GM12801 (cell line): ENCODE data around the gene ZNF768.

ENCODE experiments used
- TF ChIP-seq, protein P1 (sequence below): IDR thresholded peaks from one replicate; pipeline ENCODE4 v1.5.1; 2011; ENCODE audit warnings: control low read depth; ENCODE audit not compliant: insufficient read length; ENCODE audit errors: extremely low read depth

The ZNF768 gene

DNA sequence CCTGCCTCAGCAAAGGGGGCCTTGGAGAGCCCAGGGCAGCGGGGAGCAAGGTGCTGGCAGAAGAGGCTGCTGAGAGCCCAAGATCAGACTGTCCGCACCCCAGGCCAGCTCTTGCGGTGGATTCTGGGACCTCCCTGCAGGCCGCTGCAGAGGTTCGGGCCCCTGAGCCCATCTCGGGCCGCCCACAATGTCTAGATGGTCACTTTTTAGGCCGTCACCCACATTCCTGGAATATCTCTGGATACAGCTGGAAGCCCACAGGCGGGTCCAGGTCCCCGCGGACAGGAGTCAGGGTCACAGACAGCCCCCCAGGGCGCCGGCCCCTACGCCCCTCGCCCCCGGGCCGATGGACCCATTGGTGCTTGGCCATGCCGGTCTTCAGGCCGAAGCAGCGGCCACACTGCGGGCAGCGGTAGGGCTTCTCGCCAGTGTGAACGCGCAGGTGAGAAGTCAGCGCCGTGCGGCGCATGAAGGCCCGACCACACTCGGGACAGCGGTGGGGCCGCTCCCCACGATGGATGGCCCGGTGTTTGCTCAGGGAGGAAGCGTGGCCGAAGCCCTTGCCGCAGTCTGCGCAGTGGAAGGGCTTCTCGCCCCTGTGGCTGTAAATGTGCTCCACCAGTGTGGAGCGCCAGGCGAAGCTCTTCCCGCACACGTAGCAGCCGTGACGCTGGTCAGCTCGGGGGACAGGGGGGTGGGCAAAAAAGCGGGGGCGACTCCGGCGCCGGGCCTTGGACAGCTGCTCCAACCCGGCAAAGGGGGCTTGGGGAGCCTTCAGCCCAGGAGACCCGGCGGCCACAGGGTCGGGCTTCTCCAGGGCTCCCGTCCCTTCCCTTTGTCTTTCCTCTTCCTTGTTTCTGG, 6.1 kb upstream of the ZNF768 start:
- TF ChIP-seq, protein P1, sequence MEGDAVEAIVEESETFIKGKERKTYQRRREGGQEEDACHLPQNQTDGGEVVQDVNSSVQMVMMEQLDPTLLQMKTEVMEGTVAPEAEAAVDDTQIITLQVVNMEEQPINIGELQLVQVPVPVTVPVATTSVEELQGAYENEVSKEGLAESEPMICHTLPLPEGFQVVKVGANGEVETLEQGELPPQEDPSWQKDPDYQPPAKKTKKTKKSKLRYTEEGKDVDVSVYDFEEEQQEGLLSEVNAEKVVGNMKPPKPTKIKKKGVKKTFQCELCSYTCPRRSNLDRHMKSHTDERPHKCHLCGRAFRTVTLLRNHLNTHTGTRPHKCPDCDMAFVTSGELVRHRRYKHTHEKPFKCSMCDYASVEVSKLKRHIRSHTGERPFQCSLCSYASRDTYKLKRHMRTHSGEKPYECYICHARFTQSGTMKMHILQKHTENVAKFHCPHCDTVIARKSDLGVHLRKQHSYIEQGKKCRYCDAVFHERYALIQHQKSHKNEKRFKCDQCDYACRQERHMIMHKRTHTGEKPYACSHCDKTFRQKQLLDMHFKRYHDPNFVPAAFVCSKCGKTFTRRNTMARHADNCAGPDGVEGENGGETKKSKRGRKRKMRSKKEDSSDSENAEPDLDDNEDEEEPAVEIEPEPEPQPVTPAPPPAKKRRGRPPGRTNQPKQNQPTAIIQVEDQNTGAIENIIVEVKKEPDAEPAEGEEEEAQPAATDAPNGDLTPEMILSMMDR = no peak

DNA sequence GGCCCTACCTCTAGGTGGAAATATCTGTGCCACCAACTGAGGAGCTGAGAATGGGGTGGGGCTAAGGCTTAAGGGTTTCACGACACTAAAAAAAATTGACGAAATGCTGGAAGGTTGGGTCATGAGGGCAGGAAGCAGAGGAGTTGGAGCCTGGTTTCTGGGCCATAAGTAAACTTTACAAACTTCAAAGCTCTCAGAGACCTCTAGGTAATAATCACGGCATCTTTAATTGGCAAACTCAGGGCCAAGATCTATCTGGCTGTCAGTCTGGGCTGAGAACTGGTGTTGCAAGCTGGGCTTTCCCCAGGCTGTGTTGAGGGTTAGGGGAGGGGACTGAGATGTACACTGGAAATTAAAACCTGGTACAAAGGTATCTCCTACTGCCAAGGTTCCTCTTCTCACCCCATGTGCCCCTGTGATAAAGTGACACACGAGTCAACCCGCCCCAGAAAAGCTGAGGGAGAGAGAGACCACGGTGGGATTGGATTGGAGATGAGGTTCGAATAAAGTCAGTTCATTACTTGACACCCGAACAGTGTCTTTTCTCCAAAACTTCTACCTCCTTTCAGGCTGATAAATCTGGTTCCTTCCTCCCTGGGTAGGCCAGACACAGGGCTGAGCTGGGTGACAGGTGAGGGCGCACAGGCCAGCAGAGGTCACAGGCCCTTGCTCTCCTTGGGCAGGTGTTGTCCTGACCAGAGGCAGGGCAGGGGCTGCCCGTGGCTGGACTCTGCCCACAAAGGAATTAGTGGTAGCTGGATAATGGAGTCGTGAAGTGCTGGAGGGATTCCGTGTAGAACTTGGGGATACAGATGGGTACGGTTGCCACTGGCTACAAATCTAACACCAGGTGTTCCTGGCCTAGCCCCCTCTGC, 4.0 kb upstream of the ZNF768 start:
- TF ChIP-seq, protein P1 = no peak

DNA sequence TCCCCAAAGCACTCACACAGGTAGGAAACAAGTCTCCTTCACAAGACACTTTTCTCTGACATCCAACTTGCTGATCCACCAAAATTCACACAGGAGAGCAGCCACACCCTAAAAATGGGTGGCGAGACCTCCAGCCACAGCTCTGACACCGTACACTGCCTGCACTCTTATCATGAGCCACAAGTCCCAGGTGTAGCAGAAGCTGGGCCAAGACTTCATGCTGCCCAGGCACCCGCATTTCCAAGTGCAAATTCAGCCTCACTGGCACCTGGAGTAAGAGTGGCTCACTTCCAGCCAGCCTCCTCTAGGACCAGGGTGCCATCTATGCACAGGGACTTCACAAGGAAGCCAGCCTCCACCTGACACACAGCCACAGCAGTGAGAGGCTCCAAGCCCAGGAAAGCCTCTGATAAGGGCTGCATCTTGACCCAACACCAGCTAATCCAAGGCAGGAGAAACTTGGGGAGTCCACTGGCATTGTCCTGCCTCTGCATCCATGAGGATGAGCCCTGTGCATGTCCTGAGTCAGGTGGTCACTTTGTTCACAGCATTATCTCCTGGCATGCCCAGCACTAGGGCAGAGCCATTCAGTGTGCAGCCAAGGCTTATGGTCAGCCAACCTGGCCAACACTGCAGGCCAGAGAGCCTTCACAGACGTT, 2.6 kb upstream of the ZNF768 start:
- TF ChIP-seq, protein P1 = no peak

DNA sequence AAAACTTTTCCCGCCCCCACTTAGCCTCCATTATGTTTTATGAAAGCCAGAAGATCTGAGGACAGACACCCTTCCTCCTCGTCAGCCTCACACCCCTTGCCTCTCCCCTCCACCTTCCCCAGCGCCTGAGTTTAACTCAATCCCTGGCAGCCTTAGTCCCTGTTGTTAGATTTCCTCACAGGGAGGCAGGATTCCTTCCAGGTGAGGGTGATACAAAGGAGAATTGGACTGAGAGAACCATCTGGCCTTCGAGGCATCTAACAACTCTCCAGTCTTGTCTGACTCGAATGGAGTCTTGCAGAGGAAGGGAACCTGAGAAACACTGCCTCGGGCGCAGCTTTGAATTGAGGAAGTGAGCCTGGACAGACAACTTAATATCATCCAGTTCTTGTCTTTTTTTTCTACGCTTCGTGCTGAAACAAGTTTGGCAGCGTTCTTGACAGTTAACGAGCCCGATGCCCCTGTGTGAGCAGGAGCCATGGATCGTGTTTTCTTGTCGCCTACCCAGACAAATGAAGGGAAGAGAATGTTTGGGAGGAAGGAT, 1.3 kb upstream of the ZNF768 start:
- TF ChIP-seq, protein P1 = no peak

DNA sequence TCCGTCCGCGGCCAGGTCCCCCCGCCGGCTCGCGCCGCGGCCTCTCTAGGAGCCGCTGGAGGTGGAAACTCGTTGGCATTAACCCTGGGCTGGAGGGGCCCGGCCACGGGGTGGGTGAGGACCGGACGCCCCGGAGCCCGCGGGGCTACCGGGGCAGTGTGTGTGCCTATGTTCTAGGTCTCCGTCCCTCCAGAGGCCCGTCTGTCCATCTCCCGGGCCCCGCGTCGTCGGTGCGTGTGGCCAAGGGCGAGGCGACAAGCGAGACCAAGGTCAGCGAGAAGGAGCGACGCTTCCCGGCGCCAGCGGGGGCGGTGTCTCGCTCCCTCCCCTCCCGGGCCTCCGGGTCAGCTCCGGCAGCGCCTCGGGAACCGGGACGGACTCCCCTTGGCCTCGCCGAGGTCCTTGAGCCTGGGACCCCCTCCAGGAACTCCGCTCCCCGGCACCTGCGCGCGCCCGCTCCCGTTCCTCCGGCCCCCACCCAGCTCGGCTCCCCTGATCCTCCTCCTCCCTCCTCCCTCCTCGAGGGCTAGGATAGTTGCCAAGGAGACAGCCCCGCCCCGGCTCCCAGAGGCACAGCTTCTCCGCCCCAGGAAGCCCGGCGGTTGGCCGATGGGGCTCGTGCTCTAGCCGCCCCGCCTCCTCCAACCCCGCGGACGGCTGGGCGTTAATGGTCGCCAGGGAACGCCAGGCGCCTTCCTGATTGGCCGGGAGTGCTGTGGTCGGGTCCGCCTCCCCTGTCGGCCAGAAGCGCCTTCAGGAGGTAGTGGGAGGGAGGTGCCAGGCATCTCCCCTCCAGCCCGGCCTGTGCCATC, 663 bp upstream of the ZNF768 start:
- TF ChIP-seq, protein P1 = no peak

DNA sequence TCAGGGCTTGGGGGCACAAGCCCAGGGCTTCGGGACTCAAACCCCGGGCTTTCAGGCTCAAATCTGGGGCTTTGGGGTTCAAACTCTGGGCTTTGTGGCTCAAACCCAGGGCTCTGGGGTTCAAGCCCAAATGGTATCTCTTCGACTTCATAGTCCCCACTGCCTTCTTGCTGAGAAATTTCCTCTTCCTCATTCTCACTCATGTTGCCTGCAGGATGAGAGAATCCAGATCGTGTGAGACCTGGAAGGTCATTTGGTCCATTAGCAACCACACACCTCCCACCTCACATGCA, 576 bp downstream of the ZNF768 start:
- TF ChIP-seq, protein P1 = no peak
